Measurements from ENCODE around the gene CDK14.

The CDK14 gene

DNA sequence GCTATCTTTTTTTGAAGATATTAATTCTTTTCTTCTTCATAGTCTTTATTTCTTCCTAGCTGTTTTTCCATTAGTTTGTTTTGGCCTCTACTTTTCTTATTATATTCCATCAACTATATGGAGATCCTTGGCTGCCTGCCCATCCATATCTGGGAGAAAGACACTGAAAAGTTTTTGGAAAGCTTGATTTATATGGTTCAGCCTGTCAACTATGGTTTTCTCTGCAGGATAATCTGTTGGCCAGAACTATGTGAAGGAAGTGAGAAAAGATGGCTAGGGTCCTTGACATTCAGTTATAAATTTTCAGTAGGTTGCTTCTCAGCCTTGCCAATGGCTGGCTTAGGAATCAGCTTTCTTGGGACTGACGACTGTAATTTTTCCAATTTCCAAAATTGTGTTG lies 10.0 kb upstream of the CDK14 start:
- H3K36me3 Mint-ChIP-seq (ENCODE audit: low read depth): no peaks in the 10 kb centered on the region
- peaks cover 3% of the 10 kb centered on the region for H3K9me3 Mint-ChIP-seq

DNA sequence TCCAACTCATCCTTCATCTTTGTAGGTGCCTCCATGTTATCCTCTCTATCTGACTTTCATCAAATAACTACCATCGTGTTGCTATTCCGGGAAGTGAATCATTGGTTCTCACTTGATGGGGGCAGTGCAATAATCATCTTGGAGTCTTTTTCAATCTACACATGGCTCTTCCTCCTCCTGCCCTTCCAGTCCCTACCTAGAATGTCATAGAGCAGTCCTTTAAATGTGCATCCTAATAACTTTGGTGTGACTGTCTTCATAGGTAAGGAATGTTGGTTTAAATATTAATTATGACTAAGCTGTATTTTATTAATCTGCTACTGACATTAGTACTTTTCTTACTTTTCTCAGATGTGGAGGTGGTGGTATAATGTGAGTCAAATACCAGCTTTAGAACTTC lies 8.4 kb upstream of the CDK14 start:
- Mint-ChIP-seq H3K36me3 (ENCODE audit: low read depth) (no peaks in the 10 kb centered on the region), H3K9me3 (peaks cover 3% of the 10 kb centered on the region)
- DNase-seq: no peak

More for the DNA sequence above, 10.0 kb upstream of the CDK14 start:
- no peak overlapping the region for H3K4me3 Mint-ChIP-seq
- ATAC-seq (no peak), DNase-seq (no peak)
- peaks cover 6% of the 10 kb centered on the region for H3K27me3 Mint-ChIP-seq
- peaks cover 5% of the 10 kb centered on the region for H3K4me1 Mint-ChIP-seq
- H3K27ac Mint-ChIP-seq: no peak overlapping the region

DNA sequence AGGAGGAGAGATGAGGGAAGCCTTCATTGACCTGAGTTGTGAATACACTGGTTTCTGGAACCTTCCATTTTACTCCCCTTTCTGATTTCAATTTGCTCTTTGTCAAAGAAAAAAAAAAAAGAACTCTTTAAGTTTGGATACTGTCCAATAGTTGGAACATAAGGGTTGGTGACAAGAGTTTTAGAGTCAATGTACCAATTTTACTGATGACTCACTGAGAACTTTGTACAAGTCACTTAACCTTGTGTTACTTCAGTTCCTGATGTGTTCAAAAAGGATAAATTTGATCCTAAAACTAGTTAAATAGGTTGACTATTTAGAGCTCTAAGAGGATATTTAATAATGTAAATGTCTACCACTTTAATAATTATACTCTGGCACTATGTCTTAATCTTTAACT lies 4.1 kb upstream of the CDK14 start:
- ATAC-seq: no peak
- no peak overlapping the region for H3K4me3 Mint-ChIP-seq
- no peak overlapping the region for H3K27ac Mint-ChIP-seq
- no peak for DNase-seq
- peaks cover 17% of the 10 kb centered on the region for H3K4me1 Mint-ChIP-seq
- H3K9me3 Mint-ChIP-seq: no peaks in the 10 kb centered on the region
- H3K36me3 Mint-ChIP-seq (ENCODE audit: low read depth): no peaks in the 10 kb centered on the region
- H3K27me3 Mint-ChIP-seq: peaks cover 24% of the 10 kb centered on the region

More for the DNA sequence above, 8.4 kb upstream of the CDK14 start:
- H3K27me3 Mint-ChIP-seq: peaks cover 6% of the 10 kb centered on the region
- H3K4me3 Mint-ChIP-seq: no peak overlapping the region
- no peak for ATAC-seq
- H3K27ac Mint-ChIP-seq: no peak overlapping the region
- peaks cover 3% of the 10 kb centered on the region for H3K4me1 Mint-ChIP-seq

DNA sequence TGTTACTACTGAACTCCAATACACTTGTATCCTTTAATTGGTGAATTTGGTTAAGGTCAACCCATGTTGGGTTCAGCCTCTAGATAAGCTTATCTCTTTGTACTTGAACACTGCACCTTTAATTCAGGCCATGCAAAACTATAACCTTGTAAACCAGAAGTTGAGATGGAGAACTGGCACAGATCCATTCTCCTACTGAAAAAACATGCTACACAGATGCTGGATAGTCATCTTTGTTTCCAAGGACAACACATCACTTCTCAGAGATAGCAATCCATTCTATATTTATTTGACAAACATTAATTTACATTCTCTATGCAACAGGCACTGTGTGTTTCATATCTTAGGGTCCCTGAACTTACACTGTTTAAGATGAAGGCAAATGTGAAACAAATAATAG lies 2.9 kb upstream of the CDK14 start:
- DNase-seq: no peak
- peaks cover 25% of the 10 kb centered on the region for H3K4me1 Mint-ChIP-seq
- no peak overlapping the region for H3K27ac Mint-ChIP-seq
- no peaks in the 10 kb centered on the region for H3K36me3 Mint-ChIP-seq (ENCODE audit: low read depth)
- H3K9me3 Mint-ChIP-seq: no peaks in the 10 kb centered on the region
- H3K27me3 Mint-ChIP-seq: peaks cover 33% of the 10 kb centered on the region
- ATAC-seq: no peak
- no peak overlapping the region for H3K4me3 Mint-ChIP-seq

DNA sequence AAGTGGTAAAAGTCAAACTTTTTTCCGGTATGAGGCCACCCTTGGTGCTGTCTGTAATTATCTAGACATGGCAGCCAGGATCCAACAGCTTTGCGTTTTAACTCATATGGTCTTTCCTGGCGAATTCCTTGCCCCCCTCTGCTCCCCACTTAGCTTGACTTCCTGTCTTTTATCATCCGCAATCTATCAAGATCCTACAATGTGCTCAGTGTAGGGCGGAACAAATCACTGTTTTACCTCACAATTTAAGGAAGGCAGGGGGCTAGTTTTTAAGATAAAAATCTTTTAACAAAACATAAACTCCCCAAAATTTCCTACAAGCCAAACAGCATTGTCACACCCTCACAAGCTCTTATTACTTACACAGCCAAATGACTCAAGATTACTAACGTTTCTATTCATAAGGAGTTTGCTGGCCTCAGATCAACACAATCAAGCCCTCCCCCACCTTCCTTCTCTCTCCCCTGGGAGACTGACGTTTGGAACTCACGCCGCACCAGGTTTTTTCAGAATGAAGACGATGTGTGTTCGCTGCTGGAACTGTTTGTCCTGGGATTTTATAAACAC lies 1.3 kb upstream of the CDK14 start:
- DNase-seq (no peak), ATAC-seq (no peak)
- peak overlapping the region; percentile 79 for H3K27ac Mint-ChIP-seq
- peaks cover 43% of the 10 kb centered on the region for H3K27me3 Mint-ChIP-seq
- peak overlapping the region; percentile 76 for H3K4me3 Mint-ChIP-seq
- H3K36me3 Mint-ChIP-seq (ENCODE audit: low read depth): no peaks in the 10 kb centered on the region
- H3K4me1 Mint-ChIP-seq: peaks cover 29% of the 10 kb centered on the region
- H3K9me3 Mint-ChIP-seq: no peaks in the 10 kb centered on the region

DNA sequence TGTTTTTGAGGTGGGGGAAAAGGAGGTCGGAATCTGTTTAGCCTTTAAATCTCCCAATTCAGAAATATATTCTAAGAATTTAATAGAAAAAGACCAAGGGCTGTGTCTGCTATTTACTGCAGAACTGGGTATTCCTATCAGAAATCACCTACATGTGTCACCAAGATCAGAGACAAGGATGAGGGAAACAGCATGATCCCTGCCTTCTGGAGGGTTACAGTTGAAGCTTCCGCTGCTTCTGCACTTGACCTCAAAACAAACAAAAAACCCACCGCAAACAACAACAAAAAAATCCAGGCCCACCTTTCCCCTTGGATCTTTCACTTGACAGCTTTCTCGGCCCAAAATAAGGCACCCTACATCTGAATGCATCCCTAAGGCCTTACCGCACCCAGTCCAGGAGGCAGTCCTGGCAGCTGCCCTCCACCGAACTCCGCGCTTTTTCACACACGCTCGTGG lies 750 bp upstream of the CDK14 start:
- H3K4me3 Mint-ChIP-seq: peak overlapping the region; percentile 76
- no peak for ATAC-seq

DNA sequence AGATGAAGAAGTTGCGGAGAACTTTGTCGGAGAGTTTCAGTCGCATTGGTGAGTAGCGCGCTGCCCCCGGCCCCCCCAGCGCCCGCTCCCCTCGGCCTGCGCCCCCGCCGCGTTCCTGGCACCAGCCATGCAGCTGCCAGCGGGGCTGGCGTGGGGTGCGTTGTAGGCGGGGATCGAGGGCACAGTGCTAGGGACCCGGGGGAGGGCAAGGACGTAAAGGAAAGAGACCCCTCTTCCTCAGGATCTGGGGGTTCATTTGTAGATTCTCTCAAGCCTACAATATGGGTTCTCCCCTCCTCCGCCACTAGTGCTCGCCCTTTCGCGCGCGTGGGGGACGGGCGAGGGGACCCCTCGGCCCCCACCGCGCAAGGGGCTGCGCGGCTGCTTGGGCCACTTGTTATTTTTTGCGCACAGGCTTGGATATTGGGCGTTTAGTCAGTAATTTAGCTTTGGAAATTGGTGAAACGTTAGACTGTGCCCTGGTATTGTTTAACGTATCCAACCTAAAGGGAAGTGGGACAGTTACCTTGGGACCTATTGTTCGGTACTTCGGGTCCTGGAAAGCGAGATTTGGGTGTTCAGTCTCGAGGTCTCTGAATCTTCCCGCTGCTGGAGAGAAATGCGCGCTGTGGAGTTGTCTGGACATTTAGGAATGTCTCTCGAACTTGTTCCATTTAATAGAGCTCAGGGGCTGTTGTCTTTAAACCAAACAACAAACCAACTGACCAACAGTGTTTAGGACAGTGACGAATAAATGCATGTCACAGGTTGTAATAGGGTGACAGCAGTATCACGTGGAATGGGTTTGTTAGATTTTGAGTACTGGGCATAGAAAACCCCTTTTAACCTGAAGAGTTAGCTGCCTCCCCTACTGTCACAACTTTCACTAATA lies 796 bp downstream of the CDK14 start:
- DNase-seq (no peak), ATAC-seq (peak; percentile 15)
- H3K9me3 Mint-ChIP-seq: no peaks in the 10 kb centered on the region
- peak overlapping the region; percentile 81 for H3K4me3 Mint-ChIP-seq
- H3K27ac Mint-ChIP-seq: peak overlapping the region; percentile 65
- H3K27me3 Mint-ChIP-seq: peaks cover 58% of the 10 kb centered on the region
- peaks cover 40% of the 10 kb centered on the region for H3K4me1 Mint-ChIP-seq
- H3K36me3 Mint-ChIP-seq (ENCODE audit: low read depth): no peaks in the 10 kb centered on the region

More for the DNA sequence above, 750 bp upstream of the CDK14 start:
- H3K9me3 Mint-ChIP-seq: no peaks in the 10 kb centered on the region
- peaks cover 35% of the 10 kb centered on the region for H3K4me1 Mint-ChIP-seq
- peak overlapping the region; percentile 79 for H3K27ac Mint-ChIP-seq
- no peak for DNase-seq
- H3K36me3 Mint-ChIP-seq (ENCODE audit: low read depth): no peaks in the 10 kb centered on the region
- peaks cover 48% of the 10 kb centered on the region for H3K27me3 Mint-ChIP-seq

DNA sequence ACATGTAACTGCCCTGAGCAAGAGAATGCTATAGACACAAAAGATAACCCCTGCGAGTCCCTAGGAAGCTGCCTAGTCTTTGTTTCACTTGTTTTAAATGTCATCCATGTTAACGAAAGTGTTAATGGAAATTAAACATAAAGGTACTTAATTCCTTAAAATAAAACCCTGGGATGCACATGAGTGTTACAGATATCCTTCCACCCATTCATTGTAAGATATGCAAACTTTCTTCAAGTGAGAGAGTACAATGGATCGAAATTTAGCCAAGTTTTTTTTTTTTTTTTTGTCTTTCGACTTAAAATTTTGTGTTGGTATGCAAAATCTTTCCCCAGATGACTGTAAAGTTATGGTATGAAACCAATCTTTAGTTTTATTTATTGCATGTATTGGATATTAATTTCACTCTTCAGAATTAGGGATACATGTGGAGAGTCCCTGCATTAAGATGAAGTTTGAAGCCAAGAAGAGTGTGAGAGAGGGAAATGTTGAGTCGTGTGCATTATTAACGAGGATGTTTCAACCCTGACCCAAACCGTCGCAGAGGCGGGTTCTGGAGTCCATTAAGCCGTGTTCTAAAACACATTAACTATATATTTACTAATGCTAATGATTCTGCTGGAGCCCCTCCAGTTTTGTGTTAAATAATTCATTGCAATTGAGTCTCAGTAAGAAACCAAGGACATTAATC lies 1.6 kb downstream of the CDK14 start:
- no peak for DNase-seq
- H3K27ac Mint-ChIP-seq: peak overlapping the region; percentile 22
- no peaks in the 10 kb centered on the region for H3K9me3 Mint-ChIP-seq
- peaks cover 62% of the 10 kb centered on the region for H3K27me3 Mint-ChIP-seq
- H3K36me3 Mint-ChIP-seq (ENCODE audit: low read depth): no peaks in the 10 kb centered on the region
- peak overlapping the region; percentile 81 for H3K4me3 Mint-ChIP-seq
- ATAC-seq: no peak
- peaks cover 40% of the 10 kb centered on the region for H3K4me1 Mint-ChIP-seq

DNA sequence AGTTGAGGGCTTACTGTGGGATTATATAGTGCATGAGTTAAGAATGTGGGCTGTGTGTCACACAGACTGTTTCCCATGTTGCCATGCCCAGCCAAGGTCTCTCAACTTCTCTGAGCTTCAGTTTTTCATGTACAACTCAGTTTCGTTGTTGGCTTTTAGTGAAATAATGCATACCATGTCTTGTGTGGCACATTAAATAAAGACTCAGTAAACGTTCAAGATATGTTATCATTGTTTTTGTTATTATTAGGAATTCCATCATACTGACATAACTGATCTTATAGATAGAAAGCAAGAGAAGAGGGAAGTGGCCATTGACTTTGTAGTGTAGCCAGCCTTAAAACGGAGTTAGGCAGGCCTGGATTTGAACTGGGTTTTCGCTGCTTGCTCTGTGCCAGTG lies 2.9 kb downstream of the CDK14 start:
- ATAC-seq (no peak), DNase-seq (no peak)
- Mint-ChIP-seq H3K9me3 (no peaks in the 10 kb centered on the region), H3K4me1 (peaks cover 38% of the 10 kb centered on the region), H3K27ac (no peak overlapping the region), H3K4me3 (no peak overlapping the region), H3K36me3 (ENCODE audit: low read depth) (no peaks in the 10 kb centered on the region), H3K27me3 (peaks cover 60% of the 10 kb centered on the region)

DNA sequence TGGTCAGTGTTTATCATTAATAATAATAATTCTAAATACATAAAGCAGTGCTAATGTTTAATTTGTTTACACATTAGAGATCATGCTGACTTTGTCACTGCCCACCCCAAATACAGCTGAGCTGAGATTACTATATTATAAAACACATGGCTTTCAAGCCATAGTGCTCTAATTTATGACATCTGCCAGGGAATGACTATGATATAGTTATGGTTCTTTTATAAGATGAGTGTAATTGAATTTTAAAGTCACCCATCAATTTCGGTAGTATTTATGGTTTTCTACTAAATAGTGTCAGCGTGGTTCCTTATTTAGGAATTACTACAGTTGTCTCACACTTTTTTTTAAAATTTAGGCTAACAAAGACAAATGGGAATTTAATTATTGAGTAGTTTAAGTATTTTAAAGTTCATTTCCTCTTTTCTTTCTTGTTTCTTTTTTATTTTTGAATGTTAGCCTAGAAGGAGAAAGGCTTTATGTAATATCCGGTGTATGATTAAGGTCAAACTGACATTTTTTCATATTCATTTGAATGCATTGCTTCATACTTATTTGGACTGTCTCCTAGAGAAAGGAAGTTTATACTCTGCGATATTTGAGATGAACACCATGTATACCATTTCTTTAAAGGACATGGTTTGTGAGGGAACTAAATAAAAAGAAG lies 3.9 kb downstream of the CDK14 start:
- H3K27me3 Mint-ChIP-seq: peaks cover 55% of the 10 kb centered on the region
- H3K36me3 Mint-ChIP-seq (ENCODE audit: low read depth): no peaks in the 10 kb centered on the region
- H3K27ac Mint-ChIP-seq: peak overlapping the region; percentile 10
- no peak for DNase-seq
- peaks cover 33% of the 10 kb centered on the region for H3K4me1 Mint-ChIP-seq
- no peak overlapping the region for H3K4me3 Mint-ChIP-seq
- no peaks in the 10 kb centered on the region for H3K9me3 Mint-ChIP-seq
- no peak for ATAC-seq

DNA sequence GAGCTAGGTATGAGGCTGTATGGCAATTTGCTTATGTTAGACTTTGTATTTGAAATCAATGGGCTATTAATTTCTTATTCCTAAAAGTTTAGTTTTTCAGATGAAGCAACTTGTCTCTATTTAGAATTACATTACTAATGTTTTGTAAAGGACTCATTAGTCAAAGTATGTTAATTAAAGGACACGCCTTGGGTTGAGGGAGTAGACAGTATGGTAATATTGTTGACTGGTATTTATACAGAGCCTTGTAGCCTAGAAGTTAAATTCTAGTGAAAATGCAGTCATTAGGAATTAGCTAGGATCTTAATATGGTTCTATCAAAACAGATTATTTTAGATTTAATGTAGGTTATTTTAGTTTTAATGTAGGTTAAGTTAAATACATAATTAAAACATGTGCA lies 6.2 kb downstream of the CDK14 start:
- Mint-ChIP-seq H3K27ac (no peak overlapping the region), H3K36me3 (ENCODE audit: low read depth) (no peaks in the 10 kb centered on the region), H3K27me3 (peaks cover 41% of the 10 kb centered on the region), H3K4me3 (no peak overlapping the region), H3K9me3 (no peaks in the 10 kb centered on the region), H3K4me1 (peaks cover 21% of the 10 kb centered on the region)
- ATAC-seq (no peak), DNase-seq (no peak)

DNA sequence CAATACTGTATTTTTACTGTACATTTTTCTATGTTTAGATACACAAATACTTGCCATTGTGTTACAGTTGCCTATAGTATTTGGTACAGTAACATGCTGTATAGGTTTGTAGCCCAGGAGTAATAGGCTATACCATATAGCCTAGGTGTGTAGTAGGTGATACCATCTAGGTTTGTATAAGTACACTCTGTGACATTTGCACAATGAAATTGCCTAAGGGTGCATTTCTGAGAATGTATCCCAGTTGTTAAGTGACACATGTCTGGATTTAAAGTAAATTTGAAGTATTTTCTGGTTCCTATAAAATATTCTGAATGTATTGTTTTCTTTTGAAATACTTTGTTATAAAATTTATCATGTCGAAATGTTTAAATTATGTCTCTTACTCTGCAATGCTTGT lies 7.2 kb downstream of the CDK14 start:
- peaks cover 16% of the 10 kb centered on the region for H3K4me1 Mint-ChIP-seq
- no peaks in the 10 kb centered on the region for H3K9me3 Mint-ChIP-seq
- DNase-seq: no peak

DNA sequence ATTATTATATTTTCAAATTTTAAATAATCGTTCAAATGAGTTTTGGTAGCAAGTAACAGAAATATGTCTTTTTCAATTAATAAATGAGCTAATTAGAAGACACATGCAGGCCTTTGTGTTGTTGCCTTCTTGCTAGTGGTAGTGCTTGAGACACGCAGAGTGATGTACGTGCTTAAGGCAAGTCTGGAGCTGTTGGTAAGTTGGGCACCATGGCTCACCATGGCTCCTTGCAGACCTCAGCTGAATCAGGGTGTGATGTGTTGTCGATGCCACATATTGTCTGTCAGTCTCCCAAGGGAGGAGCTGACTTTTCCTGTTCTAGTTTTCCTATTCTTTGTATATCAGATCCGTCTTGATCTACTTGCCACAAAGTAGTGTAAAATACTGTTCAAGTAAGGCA lies 8.3 kb downstream of the CDK14 start:
- H3K9me3 Mint-ChIP-seq: no peaks in the 10 kb centered on the region
- no peak for DNase-seq
- H3K4me1 Mint-ChIP-seq: peaks cover 12% of the 10 kb centered on the region
- no peaks in the 10 kb centered on the region for H3K36me3 Mint-ChIP-seq (ENCODE audit: low read depth)
- no peak for ATAC-seq
- no peak overlapping the region for H3K27ac Mint-ChIP-seq
- peaks cover 23% of the 10 kb centered on the region for H3K27me3 Mint-ChIP-seq
- no peak overlapping the region for H3K4me3 Mint-ChIP-seq

More for the DNA sequence above, 7.2 kb downstream of the CDK14 start:
- no peak for ATAC-seq
- Mint-ChIP-seq H3K27me3 (peaks cover 31% of the 10 kb centered on the region), H3K36me3 (ENCODE audit: low read depth) (no peaks in the 10 kb centered on the region), H3K4me3 (no peak overlapping the region), H3K27ac (no peak overlapping the region)

DNA sequence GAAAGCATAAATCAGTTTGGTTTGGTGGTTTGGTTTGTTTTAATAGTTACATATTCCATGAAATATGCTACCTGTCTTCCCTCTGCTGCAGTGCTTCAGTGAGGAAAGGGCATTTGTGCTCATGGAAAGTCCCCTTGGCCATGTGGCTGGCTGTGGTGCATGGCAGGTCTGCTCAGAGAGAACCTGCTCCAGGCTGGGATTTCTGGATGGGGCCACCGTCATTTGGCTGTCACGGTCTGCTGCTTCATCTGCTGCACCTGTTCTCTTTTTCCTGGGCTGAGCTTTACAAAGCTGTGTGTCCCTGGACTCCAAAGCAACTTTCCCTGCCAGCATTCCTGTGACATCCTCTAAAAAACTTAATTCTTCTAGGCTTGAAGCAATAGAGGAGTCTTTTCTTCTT lies 8.9 kb downstream of the CDK14 start:
- Mint-ChIP-seq H3K27ac (no peak overlapping the region), H3K4me1 (peaks cover 10% of the 10 kb centered on the region), H3K4me3 (no peak overlapping the region), H3K9me3 (no peaks in the 10 kb centered on the region), H3K27me3 (peaks cover 22% of the 10 kb centered on the region), H3K36me3 (ENCODE audit: low read depth) (no peaks in the 10 kb centered on the region)
- DNase-seq: no peak
- ATAC-seq: no peak
